HG03558 (cell line): ENCODE data around the gene NAV1.

Experiments
- ATAC-seq: cut with Tn5 transposase; IDR thresholded peaks from one replicate; pipeline ENCODE4 v1.9.1; 2021; ENCODE audit warnings: moderate number of reproducible peaks; ENCODE audit not compliant: unreplicated experiment; ENCODE audit errors: extremely low read depth

The NAV1 gene

DNA sequence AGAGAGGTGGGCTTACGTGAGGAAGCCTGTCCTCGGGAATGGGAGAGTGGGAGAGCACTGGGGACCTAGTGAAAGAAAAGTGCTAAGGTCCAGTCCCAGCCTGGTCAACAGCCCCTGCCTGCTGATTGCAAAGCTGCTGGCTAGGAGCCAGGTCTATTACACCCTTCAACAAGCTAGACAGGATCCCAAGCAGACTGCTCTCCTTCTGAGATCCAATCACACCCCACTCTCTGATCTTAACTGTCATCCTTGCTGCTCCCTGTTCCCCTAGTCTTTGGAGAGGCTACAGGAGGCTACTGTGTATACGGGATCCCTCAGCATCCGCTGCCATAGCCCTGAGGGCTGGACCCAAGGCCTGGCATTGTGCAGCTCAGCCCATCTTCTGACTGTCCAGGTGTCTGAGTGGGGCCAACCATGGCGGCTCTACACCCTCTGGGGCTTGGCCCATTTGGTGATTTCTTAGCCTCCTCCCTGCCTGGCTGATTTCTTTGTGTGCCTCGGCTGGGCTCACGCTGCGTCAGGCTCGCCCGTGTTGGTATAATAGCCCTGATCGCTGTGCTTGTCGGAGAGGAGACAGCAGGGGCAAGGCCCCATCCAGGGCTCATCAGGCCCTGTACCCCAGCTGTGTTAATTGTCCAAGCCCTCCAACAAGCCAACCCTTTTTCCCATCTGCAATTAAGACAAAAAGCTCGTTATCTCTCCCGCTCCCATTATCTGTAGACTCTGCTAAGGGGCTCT, 43.9 kb downstream of the NAV1 start:
- no peak for ATAC-seq

DNA sequence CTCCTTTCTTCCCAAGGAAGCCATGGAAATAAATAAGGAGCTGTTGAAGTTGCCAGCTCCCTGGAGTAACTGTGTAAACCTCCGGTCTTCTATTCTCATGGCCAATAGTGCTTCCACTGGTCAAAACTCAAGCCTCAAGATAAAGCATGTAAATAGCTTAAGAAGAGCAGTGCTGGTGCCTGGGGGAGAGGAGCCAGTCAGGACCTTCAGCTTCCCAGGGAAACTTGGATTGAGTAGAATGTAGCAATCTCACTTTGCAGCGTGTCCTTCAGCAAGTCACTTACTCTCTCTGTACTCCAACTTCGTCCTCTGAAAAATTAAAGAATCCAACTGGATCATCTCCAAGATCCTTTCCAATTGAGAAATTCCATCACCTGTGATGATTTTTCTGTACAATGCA, 44.7 kb downstream of the NAV1 start:
- ATAC-seq = no peak

DNA sequence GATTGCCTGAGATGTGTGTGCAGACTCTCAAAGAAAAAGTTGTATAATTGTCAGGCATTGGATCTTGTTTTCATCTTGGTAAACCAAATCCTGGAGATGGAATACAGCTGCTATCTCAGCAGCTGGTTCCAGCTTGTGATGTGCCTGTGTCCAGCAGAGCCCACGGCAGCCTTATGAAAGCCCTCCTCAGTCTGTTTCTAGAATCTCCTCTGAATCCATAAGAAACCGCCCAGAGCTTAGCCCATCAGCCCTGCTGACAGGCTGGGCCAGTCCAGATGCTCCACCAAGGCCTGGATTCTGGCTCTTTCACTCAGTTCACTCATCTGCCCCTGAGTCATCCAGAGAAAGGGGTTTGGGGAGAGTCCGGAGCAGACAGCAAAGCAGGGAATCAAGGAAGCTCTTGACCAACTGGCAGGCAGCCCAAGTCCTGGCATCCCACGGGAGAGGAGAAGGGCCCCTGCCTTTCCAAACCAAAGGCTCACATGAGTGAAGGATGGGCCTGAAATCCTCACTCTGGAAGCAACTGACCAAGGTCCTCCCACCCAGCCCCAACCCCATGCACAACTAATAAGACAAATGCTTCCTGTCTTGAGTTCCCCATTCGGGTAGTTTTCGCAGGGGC, 45.7 kb downstream of the NAV1 start:
- no peak for ATAC-seq

DNA sequence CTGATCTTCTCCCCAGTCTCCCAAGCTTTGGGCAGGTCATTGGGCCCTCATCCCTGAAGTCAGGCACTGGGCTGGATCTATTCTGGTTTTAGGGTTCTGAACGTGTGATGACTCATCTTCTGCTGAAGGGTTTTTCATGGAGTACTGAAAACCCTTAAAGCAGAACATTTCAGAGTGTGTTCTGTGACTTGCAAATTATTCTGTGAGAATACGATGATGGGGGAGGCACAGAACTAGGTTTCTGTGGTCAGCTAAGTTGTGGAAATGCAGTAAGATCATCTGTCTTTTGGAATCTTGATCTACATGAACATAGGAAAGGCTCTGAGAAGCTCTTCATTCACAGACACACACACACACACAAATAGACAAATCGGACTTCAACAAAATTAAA, 46.2 kb downstream of the NAV1 start:
- ATAC-seq = no peak

DNA sequence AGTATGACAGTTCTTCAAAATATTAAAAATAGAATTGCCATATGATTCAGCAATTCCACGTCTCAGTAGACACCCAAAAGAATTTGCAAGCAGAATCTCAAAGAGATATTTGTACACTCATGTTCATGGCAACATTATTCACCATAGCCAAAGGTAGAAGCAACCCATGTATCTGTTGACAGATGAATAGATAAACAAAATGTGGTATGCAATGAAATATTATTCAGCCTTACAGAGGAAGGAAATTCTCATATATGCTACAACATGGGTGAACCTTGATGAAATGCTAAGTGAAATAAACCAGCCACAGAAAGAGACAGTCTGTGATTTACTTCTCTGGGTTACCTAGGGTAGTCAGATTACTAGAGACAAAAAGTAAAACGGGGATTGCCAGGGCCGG, 47.0 kb downstream of the NAV1 start:
- ATAC-seq = no peak

DNA sequence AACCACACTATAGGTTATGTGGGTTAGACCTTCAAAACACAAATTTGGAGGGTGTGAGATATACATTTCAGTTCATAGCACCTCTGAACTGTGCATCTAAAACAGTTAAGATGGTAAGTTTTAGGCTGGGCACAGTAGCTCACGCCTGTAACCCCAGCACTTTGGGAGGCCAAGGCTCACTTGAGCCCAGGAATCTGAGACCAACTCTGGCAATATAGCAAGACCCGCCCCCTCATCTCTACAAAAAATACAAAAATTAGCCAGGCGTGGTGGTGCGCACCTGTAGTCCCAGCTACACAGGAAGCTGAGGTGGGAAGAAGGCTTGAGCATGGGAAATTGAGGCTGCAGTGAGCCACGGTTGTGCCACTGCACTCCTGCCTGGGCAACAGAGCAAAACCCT, 47.9 kb downstream of the NAV1 start:
- ATAC-seq = no peak

DNA sequence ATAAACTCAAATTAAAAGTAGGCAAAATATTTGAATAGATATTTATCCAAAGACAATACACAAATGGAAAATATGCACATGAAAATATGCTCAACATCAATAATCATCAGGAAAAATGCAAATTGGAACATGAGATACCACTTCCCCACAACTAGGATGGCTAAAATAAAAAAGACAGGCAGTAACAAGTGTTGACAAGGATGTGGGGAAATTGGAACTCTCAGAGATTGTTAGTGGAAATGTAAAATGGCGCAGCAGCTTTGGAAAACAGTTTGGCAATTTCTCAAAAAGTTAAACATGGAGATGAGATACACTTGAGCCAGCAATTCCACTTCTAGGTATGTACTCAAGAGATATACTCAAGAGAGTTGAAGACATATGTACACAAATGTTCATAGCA, 48.8 kb downstream of the NAV1 start:
- no peak for ATAC-seq
